ENCODE measurements around the gene CMTR2. TPM values are rescaled to one million over a fixed set of nuclear protein-coding genes. Genes with fewer than 3 reads are reported as not detected.

Gene CMTR2
- total and polyA plus RNA-seq, 2 donors (not counting 1 experiment from before 2014, with no cell fraction given), result 10.1 to 41.3 TPM

GRCh38 chr16:71289732-71290062 is 495 bp upstream of the CMTR2 start:
- no peak for ATAC-seq (ENCODE audit: low read depth)
- Mint-ChIP-seq H3K27ac (peak overlapping the region; percentile 97), H3K27me3 (peaks cover 19% of the 10 kb centered on the region), H3K4me1 (peaks cover 32% of the 10 kb centered on the region), H3K4me3 (peak overlapping the region; percentile 93), H3K9me3 (ENCODE audit: insufficient read depth) (no peaks in the 10 kb centered on the region)
- peak overlapping the region in 4 of 5 experiments; percentile 61 to 97 (median 76) for H3K4me3 ChIP-seq (ENCODE audit: control extremely low read depth in 1 of 5, extremely low read depth in 1 of 5, insufficient read depth in 1 of 5, low read depth in 2 of 5, low read length in 4 of 5)
- peaks cover 14 to 16% of the 10 kb centered on the region in 2 donors for H3K4me1 ChIP-seq (ENCODE audit: control insufficient read depth in 2 of 2, insufficient read depth in 2 of 2, low read length in 2 of 2)
- intact Hi-C loops (cut with micrococcal nuclease), result loop anchor here (1.0 to 10.0 kb wide), 4 partner anchors 22 to 489 kb away; partner anchors contain the start of genes PHLPP2 and VAC14
- peak overlapping the region; percentile 84 to 94 for H3K27ac ChIP-seq (ENCODE audit: low read length in 2 of 2)
- H3K27me3 ChIP-seq (replicated peaks in 1 of 4; ENCODE audit: control extremely low read depth in 1 of 4, control insufficient read depth in 3 of 4, insufficient read depth in 4 of 4, low read length in 3 of 4), result peaks cover 0 to 10% (median 7%) of the 10 kb centered on the region in 4 experiments
- TF ChIP-seq CTCF (IDR thresholded peaks at IDR 0.05) (no peak), EZH2 (IDR thresholded peaks at IDR 0.05; ENCODE audit: borderline replicate concordance, insufficient read depth, low read depth, low read length, poor library complexity, severe bottlenecking) (no peak)
- 67% methylated on average over 1 of the region's 2 CpGs for WGBS (ENCODE audit: insufficient coverage)
- H2AFZ ChIP-seq (ENCODE audit: insufficient read depth, low read depth, low read length, poor library complexity, severe bottlenecking), result peak overlapping the region; percentile 94
- peaks cover 3 to 15% of the 10 kb centered on the region in 2 experiments for H3K36me3 ChIP-seq (replicated peaks in 1 of 2; ENCODE audit: control extremely low read depth in 1 of 2, control insufficient read depth in 1 of 2, extremely low read depth in 1 of 2, insufficient read depth in 2 of 2, low read length in 1 of 2)
- H3K4me2 ChIP-seq (replicated peaks; ENCODE audit: low read depth, low read length, poor library complexity, severe bottlenecking), result peak overlapping the region; percentile 94
- ChIA-PET CTCF (interaction anchor here (0.9 kb wide), 1 partner anchor 34 kb away, joined by 3 read pairs; no protein-coding TSS in a partner anchor), POLR2A (interaction anchor here (0.7 to 1.1 kb wide), 4 partner anchors 22 to 489 kb away, joined by 3 to 4 read pairs (median 3); partner anchors contain the start of gene VAC14)
- no peak for DNase-seq
- H3K9me3 ChIP-seq (ENCODE audit: control extremely low read depth in 1 of 3, control insufficient read depth in 2 of 3, insufficient read depth in 1 of 3, low read length in 2 of 3), result peaks cover 0 to 2% (median 0%) of the 10 kb centered on the region in 3 donors
- no peaks in the 10 kb centered on the region for H4K20me1 ChIP-seq (ENCODE audit: control insufficient read depth, insufficient read depth, low read length, poor library complexity, severe bottlenecking)
- H3K79me2 ChIP-seq (ENCODE audit: control insufficient read depth, insufficient read depth, low read length), result peaks cover 8% of the 10 kb centered on the region
- peak overlapping the region; percentile 97 for H3K9ac ChIP-seq (ENCODE audit: low read length)

- POLR2A ChIA-PET, result no interaction called here
- H3K27me3 Mint-ChIP-seq, result peaks cover 19% of the 10 kb centered on the region
Observed at GRCh38 chr16:71288570-71288889, 672 bp downstream of the CMTR2 start.

More at GRCh38 chr16:71288570-71288889, 672 bp downstream of the CMTR2 start:
- H3K4me3 Mint-ChIP-seq, result peak overlapping the region; percentile 93
- Histone ChIP-seq H3K36me3 (replicated peaks in 1 of 2; ENCODE audit: control extremely low read depth in 1 of 2, control insufficient read depth in 1 of 2, extremely low read depth in 1 of 2, insufficient read depth in 2 of 2, low read length in 1 of 2) (peaks cover 5 to 16% of the 10 kb centered on the region in 2 experiments), H3K4me2 (replicated peaks; ENCODE audit: low read depth, low read length, poor library complexity, severe bottlenecking) (peak overlapping the region; percentile 94), H3K4me3 (ENCODE audit: control extremely low read depth in 1 of 5, extremely low read depth in 1 of 5, insufficient read depth in 1 of 5, low read depth in 2 of 5, low read length in 4 of 5) (peak overlapping the region; percentile 61 to 97 (median 67)), H3K27ac (ENCODE audit: low read length in 2 of 2) (peak overlapping the region; percentile 84 to 94), H3K9me3 (ENCODE audit: control extremely low read depth in 1 of 3, control insufficient read depth in 2 of 3, insufficient read depth in 1 of 3, low read length in 2 of 3) (peaks cover 0 to 2% (median 0%) of the 10 kb centered on the region in 3 donors), H2AFZ (ENCODE audit: insufficient read depth, low read depth, low read length, poor library complexity, severe bottlenecking) (peak overlapping the region; percentile 94), H3K9ac (ENCODE audit: low read length) (peak overlapping the region; percentile 97), H3K4me1 (ENCODE audit: control insufficient read depth in 2 of 2, insufficient read depth in 2 of 2, low read length in 2 of 2) (peaks cover 14 to 16% of the 10 kb centered on the region in 2 donors), H3K79me2 (ENCODE audit: control insufficient read depth, insufficient read depth, low read length) (peaks cover 11% of the 10 kb centered on the region), H4K20me1 (ENCODE audit: control insufficient read depth, insufficient read depth, low read length, poor library complexity, severe bottlenecking) (no peaks in the 10 kb centered on the region), H3K27me3 (replicated peaks in 1 of 4; ENCODE audit: control extremely low read depth in 1 of 4, control insufficient read depth in 3 of 4, insufficient read depth in 4 of 4, low read length in 3 of 4) (peaks cover 0 to 10% (median 5%) of the 10 kb centered on the region in 4 experiments)
- 11% methylated on average over 1 of the region's 3 CpGs for WGBS (ENCODE audit: insufficient coverage)
- intact Hi-C loops (cut with micrococcal nuclease), result loop anchor here (2.0 to 10.0 kb wide), 3 partner anchors 276 to 488 kb away; partner anchors contain the start of genes PHLPP2 and VAC14
- ATAC-seq (ENCODE audit: low read depth) (no peak), DNase-seq (no peak)
- peaks cover 32% of the 10 kb centered on the region for H3K4me1 Mint-ChIP-seq
- TF ChIP-seq CTCF (IDR thresholded peaks at IDR 0.05) (no peak), EZH2 (IDR thresholded peaks at IDR 0.05; ENCODE audit: borderline replicate concordance, insufficient read depth, low read depth, low read length, poor library complexity, severe bottlenecking) (no peak)
- peak overlapping the region; percentile 97 for H3K27ac Mint-ChIP-seq
- no peaks in the 10 kb centered on the region for H3K9me3 Mint-ChIP-seq (ENCODE audit: insufficient read depth)
- CTCF ChIA-PET, result no interaction called here

All from B cell (primary cell).